ENCODE results near the gene KIAA1614. TPM values are rescaled to one million over a fixed set of nuclear protein-coding genes. Genes with fewer than 3 reads are reported as not detected.

KIAA1614 gene
- total RNA-seq, 1 experiment from 2014 or later: 0.15 TPM

GRCh38 chr1:180915426-180915965, 2.8 kb downstream of the KIAA1614 start:
- BruUV-seq (replicated peaks): no TSS peak
- CTCF ChIA-PET: no interaction called here
- Histone ChIP-seq H3K9me2 (ENCODE audit: insufficient read depth) (no peaks in the 10 kb centered on the region), H3K36me3 (ENCODE audit: low read depth) (no peaks in the 10 kb centered on the region), H4K20me1 (ENCODE audit: insufficient read depth) (no peaks in the 10 kb centered on the region), H3K4me2 (no peak overlapping the region), H3K79me2 (ENCODE audit: low read depth) (no peaks in the 10 kb centered on the region), H3K27me3 (ENCODE audit: insufficient read depth, low read depth) (no peaks in the 10 kb centered on the region), H2AFZ (no peak overlapping the region), H3K4me3 (no peak overlapping the region), H3F3A (ENCODE audit: insufficient read depth, low read depth) (no peaks in the 10 kb centered on the region), H3K27ac (no peak overlapping the region), H3K4me1 (replicated peaks; ENCODE audit: insufficient read depth) (no peaks in the 10 kb centered on the region; the same call in 1 of the 2 replicates), H3K9me3 (ENCODE audit: insufficient read depth, low read depth) (no peaks in the 10 kb centered on the region)
- POLR2A ChIA-PET (ENCODE audit: unreplicated experiment): no interaction called here
- DNase-seq: no peak
- intact Hi-C loops (cut with micrococcal nuclease; ENCODE audit: unreplicated experiment): no loop called here
- TF ChIP-seq CTCF (conservative IDR thresholded peaks at IDR 0.05) (no peak), EZH2 (IDR thresholded peaks at IDR 0.05; ENCODE audit: low read depth) (no peak)

- POLR2A ChIA-PET (ENCODE audit: unreplicated experiment): no interaction called here
- DNase-seq: no peak
- H3K4me2 ChIP-seq: no peak overlapping the region
- H3K27me3 ChIP-seq (ENCODE audit: insufficient read depth, low read depth): no peaks in the 10 kb centered on the region
- H3K9me3 ChIP-seq (ENCODE audit: insufficient read depth, low read depth): no peaks in the 10 kb centered on the region
- no peaks in the 10 kb centered on the region for H4K20me1 ChIP-seq (ENCODE audit: insufficient read depth)
- CTCF ChIA-PET: no interaction called here
- H3K79me2 ChIP-seq (ENCODE audit: low read depth): no peaks in the 10 kb centered on the region
- no peak for TF ChIP-seq CTCF (conservative IDR thresholded peaks at IDR 0.05)
- TF ChIP-seq EZH2 (IDR thresholded peaks at IDR 0.05; ENCODE audit: low read depth): no peak
- no peak overlapping the region for H3K4me3 ChIP-seq
- no peaks in the 10 kb centered on the region; the same call in 1 of the 2 replicates for H3K4me1 ChIP-seq (replicated peaks; ENCODE audit: insufficient read depth)
- no peaks in the 10 kb centered on the region for H3F3A ChIP-seq (ENCODE audit: insufficient read depth, low read depth)
- no peak overlapping the region for H3K27ac ChIP-seq
- intact Hi-C loops (cut with micrococcal nuclease; ENCODE audit: unreplicated experiment): no loop called here
- H3K9me2 ChIP-seq (ENCODE audit: insufficient read depth): no peaks in the 10 kb centered on the region
- no peak overlapping the region for H2AFZ ChIP-seq
- H3K36me3 ChIP-seq (ENCODE audit: low read depth): no peaks in the 10 kb centered on the region
- BruUV-seq (replicated peaks): no TSS peak
Observed at GRCh38 chr1:180916012-180916770, 3.5 kb downstream of the KIAA1614 start.

GRCh38 chr1:180916771-180917170, 4.1 kb downstream of the KIAA1614 start:
- no peak overlapping the region for H3K4me2 ChIP-seq
- no peak overlapping the region for H3K27ac ChIP-seq
- no peaks in the 10 kb centered on the region for H3K9me3 ChIP-seq (ENCODE audit: insufficient read depth, low read depth)
- H3K9me2 ChIP-seq (ENCODE audit: insufficient read depth): no peaks in the 10 kb centered on the region
- DNase-seq: no peak
- TF ChIP-seq CTCF (conservative IDR thresholded peaks at IDR 0.05) (no peak), EZH2 (IDR thresholded peaks at IDR 0.05; ENCODE audit: low read depth) (no peak)
- no peaks in the 10 kb centered on the region for H3K79me2 ChIP-seq (ENCODE audit: low read depth)
- BruUV-seq (replicated peaks): no TSS peak
- no peak overlapping the region for H2AFZ ChIP-seq
- no peaks in the 10 kb centered on the region for H3K36me3 ChIP-seq (ENCODE audit: low read depth)
- H3K4me1 ChIP-seq (replicated peaks; ENCODE audit: insufficient read depth): no peaks in the 10 kb centered on the region
- POLR2A ChIA-PET (ENCODE audit: unreplicated experiment): no interaction called here
- no peaks in the 10 kb centered on the region for H3K27me3 ChIP-seq (ENCODE audit: insufficient read depth, low read depth)
- no peaks in the 10 kb centered on the region for H4K20me1 ChIP-seq (ENCODE audit: insufficient read depth)
- no peak overlapping the region for H3K4me3 ChIP-seq
- intact Hi-C loops (cut with micrococcal nuclease; ENCODE audit: unreplicated experiment): no loop called here
- H3F3A ChIP-seq (ENCODE audit: insufficient read depth, low read depth): no peaks in the 10 kb centered on the region
- CTCF ChIA-PET: no interaction called here

Measured in PC-9 (cell line).